ENCODE measurements around the gene SLC7A9. TPM values are rescaled to one million over a fixed set of nuclear protein-coding genes. Genes with fewer than 3 reads are reported as not detected.
"Not testable (repeated sequence)": the region's sequence is repeated elsewhere in the genome, so short reads cannot be mapped to it uniquely, and the experiment has no call there.

Gene SLC7A9
- total RNA-seq, 1 donor from 2014 or later, result 5.4 TPM

DNA sequence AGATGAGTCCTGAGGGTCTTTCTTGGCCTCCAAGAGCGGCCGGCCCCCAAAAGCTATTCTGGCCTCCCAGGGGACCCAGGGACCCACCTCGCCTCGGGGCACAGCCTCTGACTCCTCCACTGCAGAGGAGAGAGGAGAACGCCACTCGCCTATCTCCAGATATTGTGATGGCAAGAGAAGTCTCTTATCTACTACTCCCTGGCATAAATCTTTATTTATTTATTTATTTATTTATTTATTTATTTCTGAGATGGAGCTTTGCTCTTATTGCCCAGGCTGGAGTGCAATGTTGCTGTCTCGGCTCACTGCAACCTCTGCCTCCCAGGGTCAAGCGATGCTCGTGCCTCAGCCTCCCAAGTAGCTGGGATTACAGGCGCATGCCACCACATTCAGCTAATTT, 11.0 kb downstream of the SLC7A9 start:
- DNase-seq (ENCODE audit: low spot score, unreplicated experiment), result no peak
- no peak overlapping the region for H3K4me3 Mint-ChIP-seq (ENCODE audit: low read depth)
- no peaks in the 10 kb centered on the region for H3K4me1 Mint-ChIP-seq (ENCODE audit: low read depth)
- no peak overlapping the region for H3K27ac Mint-ChIP-seq
- H3K27me3 Mint-ChIP-seq, result no peaks in the 10 kb centered on the region
- H3K36me3 Mint-ChIP-seq (ENCODE audit: insufficient read depth), result peaks cover 8% of the 10 kb centered on the region
- no peak for TF ChIP-seq CTCF (IDR thresholded peaks at IDR 0.05; ENCODE audit: unreplicated experiment)
- no peaks in the 10 kb centered on the region for H3K9me3 Mint-ChIP-seq (ENCODE audit: low read depth)

DNA sequence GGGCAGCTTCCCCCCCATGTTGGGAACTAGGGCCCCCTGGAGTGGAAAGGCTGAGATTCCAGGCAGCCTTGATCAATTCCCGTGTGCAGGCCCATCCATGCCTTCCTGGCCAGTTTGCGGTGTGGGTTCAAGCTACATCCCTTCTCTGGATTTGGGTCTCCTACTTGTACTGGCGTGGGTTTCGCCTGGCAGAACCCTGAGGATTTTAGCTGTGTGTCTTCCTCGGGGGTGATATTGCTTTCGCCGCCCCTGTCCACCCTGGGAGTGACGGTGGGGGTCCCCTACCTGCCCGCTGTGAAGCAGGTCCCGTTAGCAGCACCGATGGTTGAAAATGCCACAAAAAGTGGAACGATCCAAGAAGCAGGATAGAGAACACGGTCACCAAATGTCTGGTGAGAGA, 11.4 kb downstream of the SLC7A9 start:
- TF ChIP-seq CTCF (IDR thresholded peaks at IDR 0.05; ENCODE audit: unreplicated experiment), result no peak
- no peaks in the 10 kb centered on the region for H3K27me3 Mint-ChIP-seq
- no peaks in the 10 kb centered on the region for H3K4me1 Mint-ChIP-seq (ENCODE audit: low read depth)

DNA sequence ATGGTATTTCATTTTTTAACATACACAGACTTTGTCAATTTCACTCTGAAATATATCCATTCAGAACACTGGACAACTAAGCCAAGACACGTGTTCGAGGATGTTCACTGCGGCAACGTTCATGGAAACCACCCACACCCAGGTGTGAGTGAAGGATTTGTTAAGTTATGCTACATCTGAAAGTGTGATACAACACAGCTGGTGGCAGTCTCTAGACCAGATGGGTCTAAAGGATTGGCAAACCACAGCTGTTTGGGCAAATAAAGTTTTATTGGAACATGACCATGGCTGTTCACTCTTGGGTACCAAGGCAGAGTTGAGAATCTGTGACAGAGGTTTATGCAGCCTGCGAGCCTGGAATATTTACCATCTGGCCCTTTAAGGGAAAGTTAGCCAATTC, 12.0 kb downstream of the SLC7A9 start:
- Mint-ChIP-seq H3K4me3 (ENCODE audit: low read depth) (no peak overlapping the region), H3K4me1 (ENCODE audit: low read depth) (no peaks in the 10 kb centered on the region), H3K36me3 (ENCODE audit: insufficient read depth) (peaks cover 4% of the 10 kb centered on the region), H3K9me3 (ENCODE audit: low read depth) (no peaks in the 10 kb centered on the region), H3K27ac (no peak overlapping the region), H3K27me3 (no peaks in the 10 kb centered on the region)
- no peak for TF ChIP-seq CTCF (IDR thresholded peaks at IDR 0.05; ENCODE audit: unreplicated experiment)
- no peak for DNase-seq (ENCODE audit: low spot score, unreplicated experiment)

More for the DNA sequence above, 11.4 kb downstream of the SLC7A9 start:
- no peak overlapping the region for H3K27ac Mint-ChIP-seq
- DNase-seq (ENCODE audit: low spot score, unreplicated experiment), result no peak
- H3K9me3 Mint-ChIP-seq (ENCODE audit: low read depth), result no peaks in the 10 kb centered on the region
- no peak overlapping the region for H3K4me3 Mint-ChIP-seq (ENCODE audit: low read depth)
- peaks cover 6% of the 10 kb centered on the region for H3K36me3 Mint-ChIP-seq (ENCODE audit: insufficient read depth)

- not testable (repeated sequence) for H3K27ac Mint-ChIP-seq; H3K4me1 Mint-ChIP-seq (ENCODE audit: low read depth); H3K9me3 Mint-ChIP-seq (ENCODE audit: low read depth); H3K36me3 Mint-ChIP-seq (ENCODE audit: insufficient read depth); H3K27me3 Mint-ChIP-seq; H3K4me3 Mint-ChIP-seq (ENCODE audit: low read depth); DNase-seq (ENCODE audit: low spot score, unreplicated experiment)
Measured at GRCh38 chr19:32856818-32857217, 12.7 kb downstream of the SLC7A9 start.

DNA sequence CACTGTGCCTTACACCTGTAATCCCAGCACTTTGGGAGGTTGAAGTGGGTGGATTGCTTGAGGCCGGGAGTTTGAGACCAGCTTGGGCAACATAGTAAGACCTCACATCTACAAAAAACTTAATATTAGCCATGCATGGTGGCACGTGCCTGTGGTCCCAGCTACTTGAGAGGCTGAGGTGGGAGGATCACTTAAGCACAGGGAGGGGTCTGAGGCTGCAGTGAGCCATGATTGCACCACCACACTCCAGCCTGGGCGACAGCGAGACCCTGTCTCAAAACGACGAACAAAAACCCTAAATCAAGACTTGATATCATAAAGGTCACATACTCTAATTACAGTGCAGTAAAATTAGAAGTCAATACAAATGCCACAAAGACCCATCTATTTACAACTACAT, 17.4 kb downstream of the SLC7A9 start:
- Mint-ChIP-seq H3K9me3 (ENCODE audit: low read depth) (no peaks in the 10 kb centered on the region), H3K4me1 (ENCODE audit: low read depth) (no peaks in the 10 kb centered on the region), H3K27ac (no peak overlapping the region), H3K27me3 (no peaks in the 10 kb centered on the region), H3K36me3 (ENCODE audit: insufficient read depth) (peaks cover 6% of the 10 kb centered on the region), H3K4me3 (ENCODE audit: low read depth) (no peak overlapping the region)
- DNase-seq (ENCODE audit: low spot score, unreplicated experiment), result no peak
- no peak for TF ChIP-seq CTCF (IDR thresholded peaks at IDR 0.05; ENCODE audit: unreplicated experiment)

DNA sequence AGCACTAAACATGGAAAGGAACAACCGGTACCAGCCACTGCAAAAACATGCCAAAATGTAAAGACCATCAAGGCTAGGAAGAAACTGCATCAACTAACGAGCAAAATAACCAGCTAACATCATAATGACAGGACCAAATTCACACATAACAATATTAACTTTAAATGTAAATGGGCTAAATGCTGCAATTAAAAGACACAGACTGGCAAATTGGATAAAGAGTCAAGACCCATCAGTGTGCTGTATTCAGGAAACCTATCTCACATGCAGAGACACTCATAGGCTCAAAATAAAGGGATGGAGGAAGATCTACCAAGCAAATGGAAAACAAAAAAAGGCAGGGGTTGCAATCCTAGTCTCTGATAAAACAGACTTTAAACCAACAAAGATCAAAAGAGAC, 21.5 kb downstream of the SLC7A9 start:
- not testable (repeated sequence) for H3K9me3 Mint-ChIP-seq (ENCODE audit: low read depth); H3K4me1 Mint-ChIP-seq (ENCODE audit: low read depth); H3K27me3 Mint-ChIP-seq; H3K27ac Mint-ChIP-seq; DNase-seq (ENCODE audit: low spot score, unreplicated experiment); H3K36me3 Mint-ChIP-seq (ENCODE audit: insufficient read depth); H3K4me3 Mint-ChIP-seq (ENCODE audit: low read depth)

Measured in progenitor cell of endocrine pancreas (in vitro differentiated cells).